ENCODE measurements around the gene TSPAN18. TPM values are rescaled to one million over a fixed set of nuclear protein-coding genes. Genes with fewer than 3 reads are reported as not detected.

The TSPAN18 gene
- total and polyA plus RNA-seq, 7 donors, result 5.2 to 21.7 (median 8.0) TPM

- DNase-seq, result no peak
- H3K36me3 ChIP-seq (ENCODE audit: insufficient read depth in 1 of 2, low read depth in 1 of 2), result no peaks in the 10 kb centered on the region
- peaks cover 0 to 24% (median 5%) of the 10 kb centered on the region in 3 donors for H3K27me3 ChIP-seq (ENCODE audit: insufficient read depth in 3 of 3, low read length in 2 of 3)
- TF ChIP-seq CTCF (IDR thresholded peaks at IDR 0.05), result no peak
- H3K27ac ChIP-seq, result no peak overlapping the region
- intact Hi-C loops (cut with DNase I), result no loop called here
- H3K4me1 ChIP-seq, result no peaks in the 10 kb centered on the region
- no peak for ATAC-seq
- H3K4me3 ChIP-seq, result no peak overlapping the region
- no peaks in the 10 kb centered on the region for H3K9me3 ChIP-seq
Observed at GRCh38 chr11:44798607-44798972, 71.8 kb downstream of the TSPAN18 start.

GRCh38 chr11:44799012-44799411 lies 72.2 kb downstream of the TSPAN18 start:
- no peak for DNase-seq
- WGBS, 3 donors, result 57 to 71% (median 68%) methylated on average over 10 of the region's 10 CpGs
- H3K27me3 ChIP-seq (ENCODE audit: insufficient read depth in 3 of 3, low read length in 2 of 3), result peaks cover 0 to 28% (median 5%) of the 10 kb centered on the region in 3 donors
- ATAC-seq, result no peak
- intact Hi-C loops (cut with DNase I), result no loop called here
- no peak overlapping the region for H3K27ac ChIP-seq
- H3K9me3 ChIP-seq, result no peaks in the 10 kb centered on the region
- H3K4me1 ChIP-seq, result no peaks in the 10 kb centered on the region
- TF ChIP-seq CTCF (IDR thresholded peaks at IDR 0.05), result no peak
- H3K4me3 ChIP-seq, result no peak overlapping the region
- no peaks in the 10 kb centered on the region for H3K36me3 ChIP-seq (ENCODE audit: insufficient read depth in 1 of 2, low read depth in 1 of 2)

GRCh38 chr11:44802347-44802746 lies 75.6 kb downstream of the TSPAN18 start:
- Histone ChIP-seq H3K9me3 (no peaks in the 10 kb centered on the region), H3K27me3 (ENCODE audit: insufficient read depth in 3 of 3, low read length in 2 of 3) (peaks cover 0 to 34% (median 2%) of the 10 kb centered on the region in 3 donors), H3K4me1 (no peaks in the 10 kb centered on the region), H3K27ac (no peak overlapping the region), H3K4me3 (no peak overlapping the region), H3K36me3 (ENCODE audit: insufficient read depth in 1 of 2, low read depth in 1 of 2) (no peaks in the 10 kb centered on the region)
- intact Hi-C loops (cut with DNase I), result loop anchor here in 1 of 2 donors (10.0 kb wide), 1 partner anchor 62 kb away; no protein-coding TSS in a partner anchor
- no peak for ATAC-seq
- TF ChIP-seq CTCF (IDR thresholded peaks at IDR 0.05), result no peak
- DNase-seq, result no peak

GRCh38 chr11:44803009-44803408 lies 76.2 kb downstream of the TSPAN18 start:
- ATAC-seq, result no peak
- no peaks in the 10 kb centered on the region for H3K36me3 ChIP-seq (ENCODE audit: insufficient read depth in 1 of 2, low read depth in 1 of 2)
- no peaks in the 10 kb centered on the region for H3K4me1 ChIP-seq
- no peak for DNase-seq
- intact Hi-C loops (cut with DNase I), result loop anchor here in 1 of 2 donors (10.0 kb wide), 1 partner anchor 62 kb away; no protein-coding TSS in a partner anchor
- no peaks in the 10 kb centered on the region for H3K9me3 ChIP-seq
- no peak overlapping the region for H3K27ac ChIP-seq
- TF ChIP-seq CTCF (IDR thresholded peaks at IDR 0.05), result no peak
- 78 to 91% (median 89%) methylated on average over 3 of the region's 3 CpGs for WGBS, 3 donors
- no peak overlapping the region for H3K4me3 ChIP-seq
- peaks cover 0 to 34% (median 2%) of the 10 kb centered on the region in 3 donors for H3K27me3 ChIP-seq (ENCODE audit: insufficient read depth in 3 of 3, low read length in 2 of 3)
